Immature natural killer cell (primary cell): ENCODE measurements around the gene KIAA1671. TPM values are rescaled to one million over a fixed set of nuclear protein-coding genes. Genes with fewer than 3 reads are reported as not detected.

ENCODE experiments used
- DNase-seq, 3 donors: peaks; one replicate each; pipeline ENCODE4 v3.0.0; 2022; ENCODE audit warnings: mixed read lengths in 1 of 3
- H3K27ac Mint-ChIP-seq, 6 donors: one replicate each; pipeline ENCODE4 v1.8.0; 2020; ENCODE audit warnings: mixed read lengths in 6 of 6, mild to moderate bottlenecking in 5 of 6, inconsistent platforms in 4 of 6, moderate library complexity in 3 of 6
- H3K27me3 Mint-ChIP-seq, 3 donors: one replicate each; pipeline ENCODE4 v1.8.0; 2020 to 2021; ENCODE audit warnings: low read depth in 3 of 3, mild to moderate bottlenecking in 3 of 3, mixed read lengths in 3 of 3, moderate library complexity in 3 of 3, inconsistent platforms in 1 of 3
- H3K36me3 Mint-ChIP-seq, 3 donors: one replicate each; pipeline ENCODE4 v1.8.0; 2020; ENCODE audit warnings: mixed read lengths in 3 of 3, inconsistent platforms in 2 of 3, mild to moderate bottlenecking in 2 of 3
- H3K4me1 Mint-ChIP-seq, 2 donors: one replicate each; pipeline ENCODE4 v1.8.0; 2020; ENCODE audit warnings: inconsistent platforms in 2 of 2, mild to moderate bottlenecking in 2 of 2, mixed read lengths in 2 of 2, moderate library complexity in 1 of 2
- H3K4me3 Mint-ChIP-seq, 5 donors: one replicate each; pipeline ENCODE4 v1.8.0; 2020; ENCODE audit warnings: mild to moderate bottlenecking in 5 of 5, mixed read lengths in 5 of 5, inconsistent platforms in 3 of 5, moderate library complexity in 3 of 5
- H3K9me3 Mint-ChIP-seq, 6 donors: one replicate each; pipeline ENCODE4 v1.8.0; 2020; ENCODE audit warnings: mild to moderate bottlenecking in 6 of 6, mixed read lengths in 6 of 6, inconsistent platforms in 4 of 6, moderate library complexity in 3 of 6
- polyA plus RNA-seq, 3 donors: library from polyadenylated mRNA; unstranded; fragments of 300-500 nt; fragmentation: Illumina TruSeq; gene quantifications; one replicate each; pipeline ENCODE4 v1.2.3, GENCODE V29; 2021

Gene KIAA1671
- polyA plus RNA-seq, 3 donors from 2014 or later, result 0.43 to 3.0 (median 2.5) TPM

- no peaks in the 10 kb centered on the region for H3K9me3 Mint-ChIP-seq
- no peaks in the 10 kb centered on the region for H3K4me1 Mint-ChIP-seq
- H3K27me3 Mint-ChIP-seq, result peaks cover 4 to 12% (median 10%) of the 10 kb centered on the region in 3 donors
- no peak overlapping the region for H3K27ac Mint-ChIP-seq
- no peak overlapping the region for H3K4me3 Mint-ChIP-seq
- no peaks in the 10 kb centered on the region for H3K36me3 Mint-ChIP-seq
- DNase-seq, result no peak
Measured at GRCh38 chr22:24942301-24942700, 10.2 kb upstream of the KIAA1671 start.

DNA sequence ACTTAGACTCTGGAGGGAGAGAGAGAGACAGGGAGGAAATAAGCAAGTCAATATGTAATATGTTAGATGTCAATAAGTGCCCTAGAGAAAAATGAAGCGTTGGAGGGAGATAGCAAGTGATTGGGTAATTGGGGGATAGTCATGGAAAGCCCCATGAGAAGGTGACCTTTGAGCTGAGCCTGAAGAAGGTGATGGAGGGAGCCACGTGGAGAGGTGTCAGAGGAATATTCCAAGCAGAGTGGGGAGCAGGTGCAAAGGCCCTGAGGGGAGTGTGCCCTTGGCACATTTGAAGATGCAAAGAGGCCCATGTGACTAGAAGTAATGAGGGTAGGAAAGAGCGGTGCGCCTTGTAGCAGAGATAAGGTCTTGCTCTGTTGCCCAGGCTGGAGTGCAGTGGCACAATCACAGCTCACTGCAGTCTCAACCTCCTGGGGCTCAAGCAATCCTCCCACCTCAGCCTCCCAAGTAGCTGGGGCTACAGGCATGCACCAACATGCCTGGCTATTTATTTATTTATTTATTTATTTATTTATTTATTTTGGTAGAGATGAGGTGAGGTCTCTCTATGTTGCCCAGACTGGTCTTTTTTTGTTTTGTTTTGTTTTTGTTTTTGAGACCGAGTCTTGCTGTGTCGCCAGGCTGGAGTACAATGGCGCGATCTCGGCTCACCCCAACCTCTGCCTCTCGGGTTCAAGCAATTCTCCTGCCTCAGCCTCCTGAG lies 8.1 kb upstream of the KIAA1671 start:
- Mint-ChIP-seq H3K4me3 (no peak overlapping the region), H3K27ac (no peak overlapping the region), H3K4me1 (peaks cover 0 to under 1% of the 10 kb centered on the region in 2 donors), H3K27me3 (peaks cover 4 to 23% (median 5%) of the 10 kb centered on the region in 3 donors), H3K36me3 (no peaks in the 10 kb centered on the region), H3K9me3 (no peaks in the 10 kb centered on the region)
- no peak for DNase-seq

DNA sequence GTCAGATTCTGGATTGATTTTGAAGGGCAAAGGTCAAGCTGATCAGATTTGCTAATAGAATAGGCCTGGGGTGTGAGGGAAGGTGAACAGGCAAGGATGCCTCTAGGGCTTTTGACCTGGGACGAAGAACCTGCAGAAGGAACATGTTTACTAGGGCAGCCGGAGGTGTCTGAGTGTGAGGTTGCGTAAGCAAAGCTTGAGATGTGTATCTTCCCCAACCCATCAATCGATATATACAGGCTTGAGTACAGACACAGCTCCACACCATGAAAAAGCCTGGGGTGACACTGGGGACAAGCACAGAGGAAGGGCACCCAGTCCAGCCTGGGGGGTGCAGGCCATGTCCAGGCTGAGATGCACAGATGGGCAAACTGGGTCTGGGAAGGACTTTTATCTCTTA lies 7.1 kb upstream of the KIAA1671 start:
- Mint-ChIP-seq H3K4me1 (peaks cover 6 to 9% of the 10 kb centered on the region in 2 donors), H3K27ac (no peak overlapping the region), H3K36me3 (no peaks in the 10 kb centered on the region)

DNA sequence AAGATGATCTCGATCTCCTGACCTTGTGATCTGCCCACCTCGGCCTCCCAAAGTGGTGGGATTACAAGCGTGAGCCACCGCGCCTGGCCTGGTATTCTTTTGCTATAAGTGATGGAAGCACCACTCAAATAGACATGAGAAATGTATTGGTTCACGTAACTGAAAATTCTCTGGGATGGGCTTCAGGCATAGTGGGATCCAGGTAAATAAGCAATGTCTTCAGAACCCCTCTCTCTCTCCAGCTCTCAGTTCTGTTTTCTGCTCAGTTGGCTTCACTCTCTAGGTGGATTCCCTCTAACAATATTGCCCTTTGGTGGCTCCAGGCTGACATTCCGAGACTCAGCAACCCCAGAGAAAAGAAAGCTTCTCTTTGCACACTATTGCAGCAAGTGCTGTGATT lies 5.1 kb upstream of the KIAA1671 start:
- Mint-ChIP-seq H3K4me3 (no peak overlapping the region), H3K9me3 (no peaks in the 10 kb centered on the region), H3K27me3 (peaks cover 5 to 37% (median 11%) of the 10 kb centered on the region in 3 donors), H3K27ac (no peak overlapping the region), H3K36me3 (no peaks in the 10 kb centered on the region), H3K4me1 (peaks cover 18 to 22% of the 10 kb centered on the region in 2 donors)
- no peak for DNase-seq

More for the DNA sequence above, 7.1 kb upstream of the KIAA1671 start:
- no peak for DNase-seq
- H3K4me3 Mint-ChIP-seq, result no peak overlapping the region
- no peaks in the 10 kb centered on the region for H3K9me3 Mint-ChIP-seq
- H3K27me3 Mint-ChIP-seq, result peaks cover 4 to 23% (median 5%) of the 10 kb centered on the region in 3 donors

- H3K4me3 Mint-ChIP-seq, result no peak overlapping the region
- peaks cover 5 to 37% (median 11%) of the 10 kb centered on the region in 3 donors for H3K27me3 Mint-ChIP-seq
- no peak for DNase-seq
- peaks cover 18 to 23% of the 10 kb centered on the region in 2 donors for H3K4me1 Mint-ChIP-seq
- no peaks in the 10 kb centered on the region for H3K36me3 Mint-ChIP-seq
- H3K9me3 Mint-ChIP-seq, result no peaks in the 10 kb centered on the region
- H3K27ac Mint-ChIP-seq, result no peak overlapping the region
Measured at GRCh38 chr22:24947881-24948280, 4.6 kb upstream of the KIAA1671 start.

DNA sequence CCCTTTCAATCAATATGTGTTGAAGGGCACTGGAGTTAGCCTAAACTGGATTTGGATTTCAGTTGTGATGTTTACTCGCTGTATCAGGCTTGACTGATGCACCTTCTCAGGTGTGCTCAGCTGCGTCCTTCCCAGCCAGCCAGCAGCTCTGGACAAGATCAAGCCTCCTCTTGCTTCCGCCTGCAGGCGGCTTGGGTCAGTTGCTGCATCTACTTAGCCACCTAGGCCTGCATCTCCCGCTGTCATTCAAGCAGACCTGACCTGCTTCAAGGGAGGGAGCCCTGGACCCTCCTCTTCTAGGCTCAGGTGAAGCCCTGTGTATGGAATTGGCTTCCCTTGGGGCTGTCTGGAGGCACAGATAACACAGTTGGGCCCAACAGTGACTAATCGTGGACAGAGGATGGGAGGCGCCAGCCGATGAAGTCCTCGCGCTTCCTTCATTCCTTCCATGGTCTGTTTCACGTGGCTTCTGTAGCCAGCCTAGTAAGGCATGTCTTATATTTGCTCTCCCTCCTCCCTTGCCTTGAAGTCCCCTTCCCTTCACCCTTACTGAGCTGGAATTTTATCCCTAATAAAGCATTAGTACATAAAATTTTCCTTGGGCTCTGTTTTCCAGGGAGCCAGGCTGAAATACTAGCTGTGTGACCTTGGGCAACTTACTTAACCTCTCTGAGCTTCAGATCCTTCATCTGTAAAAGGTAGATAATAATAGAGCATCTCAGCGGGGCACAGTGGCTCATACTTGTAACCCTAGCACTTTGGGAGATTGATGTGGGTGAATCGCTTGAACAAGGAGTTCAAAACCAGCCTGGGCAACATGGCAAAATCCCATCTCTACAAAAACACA lies 3.9 kb upstream of the KIAA1671 start:
- H3K9me3 Mint-ChIP-seq, result no peaks in the 10 kb centered on the region
- H3K4me3 Mint-ChIP-seq, result no peak overlapping the region
- H3K27me3 Mint-ChIP-seq, result peaks cover 5 to 38% (median 11%) of the 10 kb centered on the region in 3 donors
- peaks cover 19 to 26% of the 10 kb centered on the region in 2 donors for H3K4me1 Mint-ChIP-seq
- H3K36me3 Mint-ChIP-seq, result no peaks in the 10 kb centered on the region
- no peak overlapping the region for H3K27ac Mint-ChIP-seq
- no peak for DNase-seq

- Mint-ChIP-seq H3K9me3 (no peaks in the 10 kb centered on the region), H3K4me3 (peak overlapping the region in 2 of 5 donors; percentile 29), H3K27me3 (peaks cover 8 to 41% (median 16%) of the 10 kb centered on the region in 3 donors), H3K27ac (no peak overlapping the region), H3K4me1 (peaks cover 25 to 26% of the 10 kb centered on the region in 2 donors), H3K36me3 (no peaks in the 10 kb centered on the region)
- no peak for DNase-seq
Measured at GRCh38 chr22:24950272-24950902, 2.1 kb upstream of the KIAA1671 start.

- no peak overlapping the region for H3K27ac Mint-ChIP-seq
- no peaks in the 10 kb centered on the region for H3K9me3 Mint-ChIP-seq
- H3K4me1 Mint-ChIP-seq, result peaks cover 25 to 26% of the 10 kb centered on the region in 2 donors
- DNase-seq, result peak in 1 of 3 donors; percentile 7
- no peaks in the 10 kb centered on the region for H3K36me3 Mint-ChIP-seq
- H3K27me3 Mint-ChIP-seq, result peaks cover 10 to 35% (median 18%) of the 10 kb centered on the region in 3 donors
- H3K4me3 Mint-ChIP-seq, result peak overlapping the region; percentile 18 to 83 (median 58)
Measured at GRCh38 chr22:24952837-24953383, 394 bp downstream of the KIAA1671 start.

DNA sequence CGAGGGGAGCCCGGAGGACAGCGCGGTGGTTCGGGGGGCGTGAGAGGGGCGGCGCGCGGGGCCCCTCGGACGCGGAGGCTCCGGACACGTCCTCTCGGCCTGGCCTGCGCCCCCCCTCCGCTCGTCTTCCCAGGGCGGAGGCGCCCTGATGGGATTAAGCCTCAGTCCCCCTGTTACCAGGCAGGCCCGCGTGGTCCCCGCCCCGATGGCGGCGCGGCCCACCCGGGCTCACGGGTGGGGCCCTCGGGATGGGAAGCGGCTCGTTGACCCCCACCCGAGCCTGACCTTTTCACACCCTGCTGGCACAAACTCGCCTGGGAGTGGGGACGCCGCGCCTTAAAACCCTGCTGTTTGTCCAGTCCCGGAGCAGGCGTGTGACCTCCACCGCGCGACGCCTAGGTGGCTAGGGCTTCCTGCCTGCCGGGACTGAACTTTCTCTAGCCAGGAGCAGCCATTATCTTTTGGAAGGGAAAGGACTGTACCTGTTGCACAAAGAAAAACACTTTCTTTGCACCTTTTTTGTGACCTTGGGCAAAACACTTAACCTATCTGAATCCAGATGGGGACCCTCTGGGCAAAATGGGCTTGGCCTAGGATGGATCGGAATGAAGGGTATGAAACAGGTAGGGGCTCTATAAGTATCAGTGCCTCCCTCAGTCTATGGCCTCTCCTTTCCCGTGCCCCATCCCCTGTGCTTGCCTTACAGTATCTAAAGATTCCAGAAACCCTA lies 1.0 kb downstream of the KIAA1671 start:
- Mint-ChIP-seq H3K4me1 (peaks cover 25 to 26% of the 10 kb centered on the region in 2 donors), H3K27me3 (peaks cover 10 to 29% (median 15%) of the 10 kb centered on the region in 3 donors), H3K9me3 (no peaks in the 10 kb centered on the region), H3K4me3 (peak overlapping the region; percentile 51 to 67 (median 58)), H3K27ac (peak overlapping the region in 1 of 6 donors; percentile 8), H3K36me3 (no peaks in the 10 kb centered on the region)
- DNase-seq, result no peak

GRCh38 chr22:24954114-24954463 lies 1.6 kb downstream of the KIAA1671 start:
- no peak for DNase-seq
- Mint-ChIP-seq H3K27me3 (peaks cover 10 to 28% (median 15%) of the 10 kb centered on the region in 3 donors), H3K4me3 (peak overlapping the region; percentile 44 to 67 (median 52)), H3K27ac (no peak overlapping the region), H3K4me1 (peaks cover 25 to 26% of the 10 kb centered on the region in 2 donors), H3K36me3 (no peaks in the 10 kb centered on the region), H3K9me3 (no peaks in the 10 kb centered on the region)

GRCh38 chr22:24954856-24955255 lies 2.3 kb downstream of the KIAA1671 start:
- no peak overlapping the region for H3K27ac Mint-ChIP-seq
- DNase-seq, result no peak
- no peak overlapping the region for H3K4me3 Mint-ChIP-seq
- peaks cover 10 to 28% (median 22%) of the 10 kb centered on the region in 3 donors for H3K27me3 Mint-ChIP-seq
- H3K9me3 Mint-ChIP-seq, result no peaks in the 10 kb centered on the region
- peaks cover 22 to 25% of the 10 kb centered on the region in 2 donors for H3K4me1 Mint-ChIP-seq
- H3K36me3 Mint-ChIP-seq, result no peaks in the 10 kb centered on the region

DNA sequence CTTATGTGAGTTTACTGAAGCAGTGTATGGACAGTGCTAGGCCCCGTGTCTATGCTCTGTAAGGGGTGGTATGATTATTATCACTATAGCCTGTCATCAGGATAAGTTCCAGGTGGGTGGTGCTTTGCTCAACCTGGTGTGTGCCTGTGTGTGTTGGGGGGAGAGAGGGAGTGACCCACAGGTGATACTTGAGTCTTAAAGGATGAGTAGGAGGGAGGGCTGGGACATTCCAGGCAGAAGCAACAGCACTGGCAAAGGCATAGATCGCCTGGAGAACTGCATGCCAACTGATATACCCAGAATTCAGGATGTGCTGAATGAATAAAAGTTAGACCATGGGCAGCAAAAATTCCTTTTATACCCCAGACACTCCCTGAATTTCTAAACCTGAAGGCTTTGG lies 4.5 kb downstream of the KIAA1671 start:
- H3K4me1 Mint-ChIP-seq, result peaks cover 10 to 16% of the 10 kb centered on the region in 2 donors
- peaks cover 8 to 20% (median 15%) of the 10 kb centered on the region in 3 donors for H3K27me3 Mint-ChIP-seq

More for the DNA sequence above, 4.5 kb downstream of the KIAA1671 start:
- no peak for DNase-seq
- Mint-ChIP-seq H3K36me3 (no peaks in the 10 kb centered on the region), H3K27ac (no peak overlapping the region), H3K9me3 (no peaks in the 10 kb centered on the region), H3K4me3 (no peak overlapping the region)
